Transverse colon (tissue), 4 donors: ENCODE results near the gene CDC42BPB.

Experiments
- CTCF ChIP-seq, 5 experiments: fragments of 200-600 bp in 3 of 5; fragments of 450-650 bp in 2 of 5; sonication (generic) in 3 of 5; IDR thresholded peaks; 1 replicate in 2 of 5; 2 replicates in 3 of 5; pipeline ENCODE4 v1.5.1; 2016 to 2017; ENCODE audit warnings: antibody characterized with exemption in 5 of 5, inconsistent platforms in 3 of 5, mild to moderate bottlenecking in 2 of 5, moderate library complexity in 1 of 5
- POLR2AphosphoS5 ChIP-seq, 3 donors: sonication (generic); formaldehyde crosslinking; IDR thresholded peaks; one replicate each; pipeline ENCODE4 v1.6.1; 2016; ENCODE audit warnings: antibody characterized with exemption in 3 of 3

GRCh38 chr14:103015426-103015825, 41.9 kb downstream of the CDC42BPB start:
- TF ChIP-seq POLR2AphosphoS5 (IDR thresholded peaks at IDR 0.05): no peak
- TF ChIP-seq CTCF (IDR thresholded peaks at IDR 0.05): no peak
